Lower leg skin (tissue), 3 donors: ENCODE results near the gene CTSL.

Source experiments
- POLR2A ChIP-seq, 2 donors: fragments of 450-650 bp; IDR thresholded peaks; one replicate each; pipeline ENCODE4 v1.6.1; 2016 to 2017; ENCODE audit warnings: antibody characterized with exemption in 2 of 2, mild to moderate bottlenecking in 1 of 2, moderate library complexity in 1 of 2
- TF ChIP-seq, protein P1 (sequence below), 3 donors: fragments of 450-650 bp; IDR thresholded peaks; one replicate each; pipeline ENCODE4 v1.5.1; 2016; ENCODE audit warnings: antibody characterized with exemption in 3 of 3, mild to moderate bottlenecking in 3 of 3, moderate library complexity in 2 of 3

- TF ChIP-seq, protein P1, sequence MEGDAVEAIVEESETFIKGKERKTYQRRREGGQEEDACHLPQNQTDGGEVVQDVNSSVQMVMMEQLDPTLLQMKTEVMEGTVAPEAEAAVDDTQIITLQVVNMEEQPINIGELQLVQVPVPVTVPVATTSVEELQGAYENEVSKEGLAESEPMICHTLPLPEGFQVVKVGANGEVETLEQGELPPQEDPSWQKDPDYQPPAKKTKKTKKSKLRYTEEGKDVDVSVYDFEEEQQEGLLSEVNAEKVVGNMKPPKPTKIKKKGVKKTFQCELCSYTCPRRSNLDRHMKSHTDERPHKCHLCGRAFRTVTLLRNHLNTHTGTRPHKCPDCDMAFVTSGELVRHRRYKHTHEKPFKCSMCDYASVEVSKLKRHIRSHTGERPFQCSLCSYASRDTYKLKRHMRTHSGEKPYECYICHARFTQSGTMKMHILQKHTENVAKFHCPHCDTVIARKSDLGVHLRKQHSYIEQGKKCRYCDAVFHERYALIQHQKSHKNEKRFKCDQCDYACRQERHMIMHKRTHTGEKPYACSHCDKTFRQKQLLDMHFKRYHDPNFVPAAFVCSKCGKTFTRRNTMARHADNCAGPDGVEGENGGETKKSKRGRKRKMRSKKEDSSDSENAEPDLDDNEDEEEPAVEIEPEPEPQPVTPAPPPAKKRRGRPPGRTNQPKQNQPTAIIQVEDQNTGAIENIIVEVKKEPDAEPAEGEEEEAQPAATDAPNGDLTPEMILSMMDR (IDR thresholded peaks at IDR 0.05) = no peak
- no peak for TF ChIP-seq POLR2A (IDR thresholded peaks at IDR 0.05)
Measured at GRCh38 chr9:87676976-87677775, 48.7 kb upstream of the CTSL start.
